PC-9 (cell line): ENCODE measurements around the gene COA6.

Source experiments
- EZH2 ChIP-seq: fragments of 200-600 bp; sonication (generic); IDR thresholded peaks from 2 replicates; pipeline ENCODE4 v1.8.0; 2017; ENCODE audit warnings: antibody characterized with exemption, low read depth
- TF ChIP-seq, protein P1 (sequence below): fragments of 200-600 bp; sonication (generic); conservative IDR thresholded peaks from 2 replicates; pipeline ENCODE4 v1.6.1; 2017; ENCODE audit warnings: mixed run types, antibody characterized with exemption, mild to moderate bottlenecking, moderate library complexity

GRCh38 chr1:234342774-234343173 lies 30.5 kb upstream of the COA6 start:
- TF ChIP-seq, protein P1, sequence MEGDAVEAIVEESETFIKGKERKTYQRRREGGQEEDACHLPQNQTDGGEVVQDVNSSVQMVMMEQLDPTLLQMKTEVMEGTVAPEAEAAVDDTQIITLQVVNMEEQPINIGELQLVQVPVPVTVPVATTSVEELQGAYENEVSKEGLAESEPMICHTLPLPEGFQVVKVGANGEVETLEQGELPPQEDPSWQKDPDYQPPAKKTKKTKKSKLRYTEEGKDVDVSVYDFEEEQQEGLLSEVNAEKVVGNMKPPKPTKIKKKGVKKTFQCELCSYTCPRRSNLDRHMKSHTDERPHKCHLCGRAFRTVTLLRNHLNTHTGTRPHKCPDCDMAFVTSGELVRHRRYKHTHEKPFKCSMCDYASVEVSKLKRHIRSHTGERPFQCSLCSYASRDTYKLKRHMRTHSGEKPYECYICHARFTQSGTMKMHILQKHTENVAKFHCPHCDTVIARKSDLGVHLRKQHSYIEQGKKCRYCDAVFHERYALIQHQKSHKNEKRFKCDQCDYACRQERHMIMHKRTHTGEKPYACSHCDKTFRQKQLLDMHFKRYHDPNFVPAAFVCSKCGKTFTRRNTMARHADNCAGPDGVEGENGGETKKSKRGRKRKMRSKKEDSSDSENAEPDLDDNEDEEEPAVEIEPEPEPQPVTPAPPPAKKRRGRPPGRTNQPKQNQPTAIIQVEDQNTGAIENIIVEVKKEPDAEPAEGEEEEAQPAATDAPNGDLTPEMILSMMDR: no peak
- no peak for TF ChIP-seq EZH2
